ENCODE results near the gene CDC23. TPM values are rescaled to one million over a fixed set of nuclear protein-coding genes. Genes with fewer than 3 reads are reported as not detected.

Gene CDC23
- total and polyA plus RNA-seq, 2 of the 8 experiments (the other 6 are each of a cell fraction or from before 2014, with no cell fraction given) = 32.6 to 45.7 TPM

- TF ChIP-seq ZNF274 (IDR thresholded peaks at IDR 0.05; ENCODE audit: borderline replicate concordance, extremely low read depth, low read length) (no peak), EZH2 (IDR thresholded peaks at IDR 0.05; ENCODE audit: low read depth, low read length, severe bottlenecking) (no peak)
Observed at GRCh38 chr5:138245717-138246116, 32.6 kb upstream of the CDC23 start (continued).
